ENCODE measurements around the gene ACE2.

- no peak for TF ChIP-seq CTCF (conservative IDR thresholded peaks at IDR 0.05 in 1 of 2, IDR thresholded peaks at IDR 0.05 in 1 of 2; ENCODE audit: extremely low read depth in 1 of 2, insufficient read depth in 1 of 2, low read depth in 1 of 2, low read length in 2 of 2)
- TF ChIP-seq EZH2 (IDR thresholded peaks at IDR 0.05; ENCODE audit: borderline replicate concordance, low read length), result no peak
These were observed 2.7 kb downstream of the ACE2 start for GRCh38 chrX:15598026-15598425.

Data from mammary epithelial cell (primary cell).